ENCODE measurements around the gene PIN1. TPM values are rescaled to one million over a fixed set of nuclear protein-coding genes. Genes with fewer than 3 reads are reported as not detected.

PIN1 gene
- total RNA-seq, 1 donor from 2014 or later, result 43.4 TPM

DNA sequence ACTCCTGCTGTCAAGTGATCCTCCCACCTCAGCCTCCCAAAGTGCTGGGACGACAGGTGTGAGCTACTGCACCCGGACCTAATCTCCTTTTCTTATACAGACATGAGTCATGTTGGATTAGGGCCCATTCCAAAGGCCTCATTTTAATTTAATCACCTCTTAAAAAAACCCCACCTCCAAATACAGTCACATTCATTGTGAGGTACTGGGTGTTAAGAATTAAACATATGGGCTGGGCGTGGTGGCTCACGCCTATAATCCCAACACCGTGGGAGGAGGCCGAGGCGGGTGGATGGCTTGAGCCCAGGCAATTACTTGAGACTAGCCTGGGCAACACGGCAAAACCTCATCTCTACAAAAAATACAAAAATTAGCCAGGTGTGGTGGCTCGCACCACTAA, 46.6 kb downstream of the PIN1 start:
- Histone ChIP-seq H3K9me3 (ENCODE audit: low read depth) (no peaks in the 10 kb centered on the region), H2AFZ (replicated peaks) (no peak overlapping the region), H4K20me1 (ENCODE audit: low read depth) (peaks cover 4% of the 10 kb centered on the region), H3K27me3 (no peaks in the 10 kb centered on the region), H3F3A (ENCODE audit: low read depth) (peaks cover 17% of the 10 kb centered on the region), H3K4me1 (peaks cover 20% of the 10 kb centered on the region), H3K79me2 (ENCODE audit: low read depth) (no peaks in the 10 kb centered on the region), H3K4me2 (no peak overlapping the region), H3K9ac (no peak overlapping the region), H3K36me3 (no peaks in the 10 kb centered on the region), H3K27ac (no peak overlapping the region), H3K4me3 (no peak overlapping the region)
- TF ChIP-seq EZH2phosphoT487 (IDR thresholded peaks at IDR 0.05), result no peak
- TF ChIP-seq, protein P1, sequence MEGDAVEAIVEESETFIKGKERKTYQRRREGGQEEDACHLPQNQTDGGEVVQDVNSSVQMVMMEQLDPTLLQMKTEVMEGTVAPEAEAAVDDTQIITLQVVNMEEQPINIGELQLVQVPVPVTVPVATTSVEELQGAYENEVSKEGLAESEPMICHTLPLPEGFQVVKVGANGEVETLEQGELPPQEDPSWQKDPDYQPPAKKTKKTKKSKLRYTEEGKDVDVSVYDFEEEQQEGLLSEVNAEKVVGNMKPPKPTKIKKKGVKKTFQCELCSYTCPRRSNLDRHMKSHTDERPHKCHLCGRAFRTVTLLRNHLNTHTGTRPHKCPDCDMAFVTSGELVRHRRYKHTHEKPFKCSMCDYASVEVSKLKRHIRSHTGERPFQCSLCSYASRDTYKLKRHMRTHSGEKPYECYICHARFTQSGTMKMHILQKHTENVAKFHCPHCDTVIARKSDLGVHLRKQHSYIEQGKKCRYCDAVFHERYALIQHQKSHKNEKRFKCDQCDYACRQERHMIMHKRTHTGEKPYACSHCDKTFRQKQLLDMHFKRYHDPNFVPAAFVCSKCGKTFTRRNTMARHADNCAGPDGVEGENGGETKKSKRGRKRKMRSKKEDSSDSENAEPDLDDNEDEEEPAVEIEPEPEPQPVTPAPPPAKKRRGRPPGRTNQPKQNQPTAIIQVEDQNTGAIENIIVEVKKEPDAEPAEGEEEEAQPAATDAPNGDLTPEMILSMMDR (IDR thresholded peaks at IDR 0.05), result no peak
- TF ChIP-seq EZH2 (IDR thresholded peaks at IDR 0.05), result no peak
- Mint-ChIP-seq H3K4me1 (peaks cover 24% of the 10 kb centered on the region), H3K4me3 (no peak overlapping the region), H3K27me3 (ENCODE audit: insufficient read depth, low read depth) (peaks cover 3% of the 10 kb centered on the region), H3K36me3 (no peaks in the 10 kb centered on the region), H3K9me3 (no peaks in the 10 kb centered on the region), H3K27ac (peak overlapping the region; percentile 72)
- no peak for DNase-seq (ENCODE audit: low spot score)

GRCh38 chr19:9883231-9883758, 48.2 kb downstream of the PIN1 start:
- Mint-ChIP-seq H3K36me3 (no peaks in the 10 kb centered on the region), H3K27me3 (ENCODE audit: insufficient read depth, low read depth) (peaks cover 6% of the 10 kb centered on the region), H3K4me1 (peaks cover 24% of the 10 kb centered on the region), H3K4me3 (peak overlapping the region; percentile 31), H3K9me3 (no peaks in the 10 kb centered on the region), H3K27ac (peak overlapping the region; percentile 48)
- Histone ChIP-seq H4K20me1 (ENCODE audit: low read depth) (peaks cover 4% of the 10 kb centered on the region), H3K4me2 (peak overlapping the region; percentile 67), H3K27me3 (no peaks in the 10 kb centered on the region), H3K27ac (peak overlapping the region; percentile 42), H3K79me2 (ENCODE audit: low read depth) (no peaks in the 10 kb centered on the region), H3K9ac (no peak overlapping the region), H3K4me3 (no peak overlapping the region), H3K36me3 (no peaks in the 10 kb centered on the region), H3F3A (ENCODE audit: low read depth) (peaks cover 17% of the 10 kb centered on the region), H3K4me1 (peaks cover 20% of the 10 kb centered on the region), H2AFZ (replicated peaks) (no peak overlapping the region), H3K9me3 (ENCODE audit: low read depth) (no peaks in the 10 kb centered on the region)
- TF ChIP-seq, protein P1 (IDR thresholded peaks at IDR 0.05), result no peak
- peak; percentile 89 for DNase-seq (ENCODE audit: low spot score)

DNA sequence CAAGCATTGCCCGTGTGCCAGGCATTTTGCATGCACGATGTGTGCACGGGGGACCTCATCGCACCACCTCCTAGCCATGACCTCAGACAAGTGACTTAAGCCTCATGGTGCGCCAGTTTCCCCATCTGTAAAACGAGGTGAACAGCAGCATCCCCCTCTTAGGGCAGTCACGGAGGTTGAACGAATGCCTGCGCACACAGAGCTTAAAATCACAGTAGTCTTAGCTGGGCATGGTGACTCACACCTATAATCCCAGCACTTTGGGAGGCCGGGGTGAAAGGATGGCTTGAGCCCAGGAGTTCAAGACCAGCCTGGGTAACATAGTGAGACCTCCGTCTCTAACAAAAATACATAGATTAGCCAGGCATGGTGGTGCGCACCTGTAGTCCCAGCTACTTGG, 48.6 kb downstream of the PIN1 start:
- peak overlapping the region; percentile 31 for H3K4me3 Mint-ChIP-seq
- Histone ChIP-seq H3K9me3 (ENCODE audit: low read depth) (no peaks in the 10 kb centered on the region), H2AFZ (replicated peaks) (no peak overlapping the region), H3F3A (ENCODE audit: low read depth) (peaks cover 17% of the 10 kb centered on the region), H3K4me2 (peak overlapping the region; percentile 67), H3K27me3 (no peaks in the 10 kb centered on the region), H4K20me1 (ENCODE audit: low read depth) (peaks cover 4% of the 10 kb centered on the region), H3K36me3 (no peaks in the 10 kb centered on the region), H3K9ac (no peak overlapping the region), H3K79me2 (ENCODE audit: low read depth) (no peaks in the 10 kb centered on the region), H3K27ac (peak overlapping the region; percentile 42), H3K4me1 (peaks cover 20% of the 10 kb centered on the region), H3K4me3 (no peak overlapping the region)
- no peak for DNase-seq (ENCODE audit: low spot score)
- H3K4me1 Mint-ChIP-seq, result peaks cover 22% of the 10 kb centered on the region
- no peaks in the 10 kb centered on the region for H3K36me3 Mint-ChIP-seq
- peaks cover 6% of the 10 kb centered on the region for H3K27me3 Mint-ChIP-seq (ENCODE audit: insufficient read depth, low read depth)
- H3K27ac Mint-ChIP-seq, result peak overlapping the region; percentile 48
- TF ChIP-seq EZH2 (IDR thresholded peaks at IDR 0.05), result no peak
- TF ChIP-seq, protein P1 (IDR thresholded peaks at IDR 0.05), result no peak
- no peak for TF ChIP-seq EZH2phosphoT487 (IDR thresholded peaks at IDR 0.05)
- H3K9me3 Mint-ChIP-seq, result no peaks in the 10 kb centered on the region
